KOPT-K1 (cell line): Measurements from ENCODE around the gene PLEKHM3.

Source experiments
- H3K27ac ChIP-seq: fragments of 200-600 bp; sonication (generic); 2 replicates; pipeline ENCODE4 v1.5.1; 2016; ENCODE audit warnings: antibody characterized with exemption, mild to moderate bottlenecking, low read depth, low read length; ENCODE audit not compliant: poor library complexity, severe bottlenecking
- H3K36me3 ChIP-seq: fragments of 200-600 bp; sonication (generic); 2 replicates; pipeline ENCODE4 v1.5.1; 2017; ENCODE audit warnings: antibody characterized with exemption, mild to moderate bottlenecking, low read length, moderate library complexity; ENCODE audit not compliant: insufficient read depth
- H3K9me3 ChIP-seq: fragments of 200-600 bp; sonication (generic); 2 replicates; pipeline ENCODE4 v1.5.1; 2017; ENCODE audit warnings: antibody characterized with exemption, low read length, mild to moderate bottlenecking; ENCODE audit not compliant: insufficient read depth, poor library complexity, severe bottlenecking

PLEKHM3 gene

GRCh38 chr2:208015475-208015874, 9.9 kb downstream of the PLEKHM3 start:
- Histone ChIP-seq H3K9me3 (no peaks in the 10 kb centered on the region), H3K36me3 (no peaks in the 10 kb centered on the region), H3K27ac (no peak overlapping the region)

DNA sequence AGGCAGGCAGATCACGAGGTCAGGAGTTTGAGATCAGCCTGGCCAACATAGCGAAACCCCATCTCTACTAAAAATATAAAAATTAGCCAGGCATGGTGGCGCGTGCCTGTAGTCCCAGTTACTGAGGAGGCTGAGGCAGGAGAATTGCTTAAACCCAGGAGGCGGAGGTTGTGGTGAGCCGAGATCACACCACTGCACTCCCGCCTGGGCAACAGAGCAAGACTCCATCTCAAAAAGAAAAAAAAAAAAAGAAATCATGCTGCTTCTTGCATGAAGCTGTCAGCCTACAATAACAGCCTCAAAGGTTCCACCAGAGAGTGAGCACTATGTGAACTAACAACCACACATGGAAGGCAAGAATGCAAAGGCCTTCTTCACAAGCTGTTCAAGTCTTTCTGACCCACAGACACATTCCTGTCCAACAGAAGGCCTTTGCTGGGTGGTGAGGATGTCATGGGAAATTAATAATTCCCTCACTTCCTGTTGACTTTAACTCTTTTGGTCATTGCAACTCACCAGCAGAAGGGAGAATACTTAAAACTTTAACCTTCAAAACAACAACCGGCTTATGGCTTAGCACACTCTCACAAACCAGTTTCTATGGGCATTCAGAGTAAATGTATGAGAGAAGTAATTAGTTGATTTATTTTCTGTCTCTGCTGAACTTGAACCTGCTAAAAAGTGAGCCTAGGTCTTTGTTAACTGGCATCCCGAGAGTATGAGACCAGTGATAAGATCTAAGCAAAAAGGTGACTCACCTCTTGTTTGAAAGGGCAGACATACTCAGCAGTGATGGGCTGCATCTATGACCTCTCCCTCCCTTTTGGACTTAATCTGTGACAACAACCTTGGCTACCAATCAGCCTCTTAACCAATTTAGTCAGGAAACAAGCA, 11.8 kb downstream of the PLEKHM3 start:
- Histone ChIP-seq H3K27ac (no peak overlapping the region), H3K36me3 (no peaks in the 10 kb centered on the region), H3K9me3 (no peaks in the 10 kb centered on the region)

- Histone ChIP-seq H3K9me3 (no peaks in the 10 kb centered on the region), H3K36me3 (no peaks in the 10 kb centered on the region), H3K27ac (no peak overlapping the region)
Measured at GRCh38 chr2:208012449-208012848, 12.9 kb downstream of the PLEKHM3 start.

- no peaks in the 10 kb centered on the region for H3K9me3 ChIP-seq
- H3K36me3 ChIP-seq, result no peaks in the 10 kb centered on the region
- no peak overlapping the region for H3K27ac ChIP-seq
Measured at GRCh38 chr2:208010506-208010905, 14.8 kb downstream of the PLEKHM3 start.

DNA sequence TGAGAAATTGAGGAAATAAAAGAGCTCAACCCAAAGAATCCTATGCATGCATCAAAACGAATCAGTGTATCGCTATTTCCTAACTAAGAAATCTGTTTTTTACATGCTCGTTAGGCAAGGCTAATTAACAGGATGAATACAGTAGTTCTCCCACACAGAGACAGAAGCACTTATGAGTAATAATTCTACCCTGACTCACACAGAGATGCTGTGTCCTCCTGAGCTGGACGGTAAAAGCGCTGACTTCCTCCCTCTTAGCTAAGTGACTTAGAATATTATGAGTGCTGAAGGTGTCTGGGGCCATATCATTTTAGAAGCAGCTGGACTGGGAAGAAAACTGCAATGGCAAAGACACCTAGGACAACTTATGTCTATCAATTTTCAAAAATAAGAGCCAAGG, 18.5 kb downstream of the PLEKHM3 start:
- Histone ChIP-seq H3K36me3 (no peaks in the 10 kb centered on the region), H3K27ac (no peak overlapping the region), H3K9me3 (no peaks in the 10 kb centered on the region)

DNA sequence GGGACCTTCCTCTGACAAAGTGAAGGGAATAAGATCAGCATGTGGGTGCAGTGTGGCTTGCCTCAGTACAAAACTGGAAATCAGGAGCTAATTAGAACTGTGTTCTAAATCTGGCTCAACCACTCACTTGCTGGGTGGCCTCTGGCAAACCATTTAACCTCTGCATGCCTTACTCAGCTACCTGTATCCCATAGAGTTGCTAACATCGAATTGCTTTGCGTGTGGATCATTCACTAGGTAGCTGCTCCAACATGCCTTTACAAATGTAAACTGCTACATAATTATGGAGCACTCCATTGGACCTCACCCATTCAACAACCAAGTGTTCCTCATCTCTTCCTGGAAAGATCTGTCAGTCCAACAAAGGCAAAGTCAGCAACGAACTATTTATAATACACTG, 19.0 kb downstream of the PLEKHM3 start:
- H3K27ac ChIP-seq, result no peak overlapping the region

GRCh38 chr2:208001924-208002323, 23.4 kb downstream of the PLEKHM3 start:
- Histone ChIP-seq H3K27ac (no peak overlapping the region), H3K9me3 (no peaks in the 10 kb centered on the region), H3K36me3 (no peaks in the 10 kb centered on the region)

More for the DNA sequence above, 19.0 kb downstream of the PLEKHM3 start:
- Histone ChIP-seq H3K9me3 (no peaks in the 10 kb centered on the region), H3K36me3 (no peaks in the 10 kb centered on the region)

GRCh38 chr2:208000701-208001395, 24.5 kb downstream of the PLEKHM3 start:
- Histone ChIP-seq H3K36me3 (no peaks in the 10 kb centered on the region), H3K27ac (no peak overlapping the region), H3K9me3 (no peaks in the 10 kb centered on the region)

- Histone ChIP-seq H3K27ac (no peak overlapping the region), H3K36me3 (no peaks in the 10 kb centered on the region), H3K9me3 (no peaks in the 10 kb centered on the region)
Measured at GRCh38 chr2:207996848-207997247, 28.5 kb downstream of the PLEKHM3 start.

GRCh38 chr2:207995887-207996286, 29.4 kb downstream of the PLEKHM3 start:
- no peak overlapping the region for H3K27ac ChIP-seq
- no peaks in the 10 kb centered on the region for H3K9me3 ChIP-seq
- H3K36me3 ChIP-seq, result no peaks in the 10 kb centered on the region

DNA sequence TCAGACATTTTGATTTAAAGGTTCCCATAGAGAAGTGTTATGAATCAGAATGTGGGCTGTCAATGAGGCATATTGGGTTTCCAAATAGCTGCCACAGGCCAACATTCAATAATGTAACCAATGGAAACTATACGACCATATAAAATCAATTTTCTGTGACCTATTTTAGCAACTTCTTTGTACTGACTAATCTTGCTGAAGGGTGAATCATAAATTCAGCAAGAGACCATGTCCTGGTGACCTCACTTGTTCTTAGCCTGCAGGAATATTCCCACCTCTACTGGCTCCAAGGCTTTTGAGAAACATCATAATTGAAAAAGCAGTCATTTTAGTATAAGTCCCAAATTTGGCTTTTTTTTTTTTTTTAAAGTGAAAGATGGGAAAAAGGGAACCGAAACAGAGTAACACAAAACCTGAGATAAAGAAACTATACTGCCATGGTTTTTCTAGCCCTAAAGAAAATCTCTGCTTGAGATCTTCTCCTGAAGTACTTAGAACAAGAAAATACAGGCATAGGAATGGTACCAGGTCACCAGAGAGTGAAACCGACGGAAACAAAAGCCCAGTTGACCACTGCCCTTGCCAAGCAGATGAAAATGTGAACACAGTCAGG, 32.1 kb downstream of the PLEKHM3 start:
- H3K27ac ChIP-seq, result no peak overlapping the region
- no peaks in the 10 kb centered on the region for H3K9me3 ChIP-seq
- no peaks in the 10 kb centered on the region for H3K36me3 ChIP-seq

GRCh38 chr2:207991944-207992343, 33.4 kb downstream of the PLEKHM3 start:
- Histone ChIP-seq H3K9me3 (no peaks in the 10 kb centered on the region), H3K36me3 (no peaks in the 10 kb centered on the region), H3K27ac (no peak overlapping the region)

GRCh38 chr2:207990784-207991183, 34.5 kb downstream of the PLEKHM3 start:
- no peaks in the 10 kb centered on the region for H3K36me3 ChIP-seq

GRCh38 chr2:207988975-207989374, 36.4 kb downstream of the PLEKHM3 start:
- Histone ChIP-seq H3K36me3 (no peaks in the 10 kb centered on the region), H3K9me3 (no peaks in the 10 kb centered on the region), H3K27ac (no peak overlapping the region)

More at GRCh38 chr2:207990784-207991183, 34.5 kb downstream of the PLEKHM3 start:
- Histone ChIP-seq H3K27ac (no peak overlapping the region), H3K9me3 (no peaks in the 10 kb centered on the region)

GRCh38 chr2:207987025-207987716, 38.2 kb downstream of the PLEKHM3 start:
- Histone ChIP-seq H3K36me3 (no peaks in the 10 kb centered on the region), H3K27ac (no peak overlapping the region), H3K9me3 (no peaks in the 10 kb centered on the region)
